CD4-positive, alpha-beta T cell treated with Interleukin-2 at 100 ng/mL for 4 hours (primary cell): ENCODE data around the gene BZW2.
A peak's percentile ranks its signal among the peaks of the same experiment; 100 is the strongest.

ENCODE experiments used
- DNase-seq: peaks from one replicate; pipeline ENCODE4 v3.0.0-alpha.2; 2020; ENCODE audit warnings: low spot score

The BZW2 gene

GRCh38 chr7:16721541-16721940 is 75.6 kb downstream of the BZW2 start:
- DNase-seq, result no peak

- DNase-seq, result no peak
Measured at GRCh38 chr7:16724344-16724743, 78.4 kb downstream of the BZW2 start.

GRCh38 chr7:16726189-16726588 is 80.2 kb downstream of the BZW2 start:
- DNase-seq, result no peak

GRCh38 chr7:16727736-16728135 is 81.8 kb downstream of the BZW2 start:
- DNase-seq, result no peak

DNA sequence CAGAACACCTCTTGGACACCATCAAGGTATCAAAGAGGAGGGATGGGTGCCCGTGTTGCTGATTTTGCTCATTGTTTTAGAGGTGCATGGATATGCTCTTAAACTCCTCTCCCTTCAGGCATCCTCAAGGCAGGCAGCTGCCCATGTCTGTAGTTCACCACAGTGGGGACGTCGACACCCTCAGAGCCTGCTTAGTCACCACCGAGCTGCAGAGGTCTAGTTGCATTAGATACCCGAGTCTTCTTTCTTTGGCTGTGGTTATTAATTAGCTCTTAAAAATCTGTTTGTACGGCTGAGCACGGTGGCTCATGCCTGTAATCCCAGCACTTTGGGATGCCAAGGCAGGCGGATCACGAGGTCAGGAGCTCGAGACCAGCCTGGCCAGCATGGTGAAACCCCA is 82.8 kb downstream of the BZW2 start:
- DNase-seq, result no peak

DNA sequence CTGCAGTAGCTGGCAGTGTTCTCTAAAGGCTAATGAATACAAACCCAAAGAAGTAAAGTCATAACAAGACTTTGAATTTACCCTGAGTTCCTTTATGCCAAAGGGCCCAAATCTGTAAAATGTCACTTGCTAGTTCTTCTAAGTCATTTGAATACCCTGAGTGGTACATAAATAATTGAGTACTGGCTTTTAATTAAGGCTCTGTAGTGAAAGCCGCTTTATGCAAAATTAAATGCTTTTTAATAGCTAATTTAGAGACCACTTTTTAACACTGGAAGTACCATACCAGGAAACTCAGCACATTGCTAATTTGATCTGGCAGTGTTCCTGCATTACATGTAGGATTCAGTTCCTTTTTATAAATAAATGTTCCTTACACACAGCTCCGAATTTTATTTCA is 83.6 kb downstream of the BZW2 start:
- no peak for DNase-seq

DNA sequence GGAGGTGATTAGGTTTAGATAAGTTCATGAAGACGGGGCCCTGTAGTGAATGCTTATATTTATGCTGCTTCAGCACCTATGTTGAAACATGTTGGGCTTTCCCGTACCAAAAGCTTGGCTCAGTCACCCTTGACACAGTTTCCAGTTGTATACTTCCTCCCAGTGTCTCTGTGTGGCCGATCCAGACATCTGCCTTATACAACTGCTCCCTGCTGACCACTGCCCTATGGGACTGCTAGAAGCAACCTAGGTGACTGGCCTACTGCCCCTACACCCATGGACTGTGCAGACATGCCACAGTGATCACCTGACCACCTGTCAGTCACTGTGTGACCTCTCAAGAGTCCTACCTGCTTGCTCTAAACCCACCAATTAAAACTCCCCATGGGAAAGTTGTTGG is 85.0 kb downstream of the BZW2 start:
- DNase-seq, result no peak

- no peak for DNase-seq
Measured at GRCh38 chr7:16732828-16733227, 86.8 kb downstream of the BZW2 start.

GRCh38 chr7:16734148-16734726 is 88.3 kb downstream of the BZW2 start:
- no peak for DNase-seq

GRCh38 chr7:16735020-16735419 is 89.0 kb downstream of the BZW2 start:
- DNase-seq, result no peak

DNA sequence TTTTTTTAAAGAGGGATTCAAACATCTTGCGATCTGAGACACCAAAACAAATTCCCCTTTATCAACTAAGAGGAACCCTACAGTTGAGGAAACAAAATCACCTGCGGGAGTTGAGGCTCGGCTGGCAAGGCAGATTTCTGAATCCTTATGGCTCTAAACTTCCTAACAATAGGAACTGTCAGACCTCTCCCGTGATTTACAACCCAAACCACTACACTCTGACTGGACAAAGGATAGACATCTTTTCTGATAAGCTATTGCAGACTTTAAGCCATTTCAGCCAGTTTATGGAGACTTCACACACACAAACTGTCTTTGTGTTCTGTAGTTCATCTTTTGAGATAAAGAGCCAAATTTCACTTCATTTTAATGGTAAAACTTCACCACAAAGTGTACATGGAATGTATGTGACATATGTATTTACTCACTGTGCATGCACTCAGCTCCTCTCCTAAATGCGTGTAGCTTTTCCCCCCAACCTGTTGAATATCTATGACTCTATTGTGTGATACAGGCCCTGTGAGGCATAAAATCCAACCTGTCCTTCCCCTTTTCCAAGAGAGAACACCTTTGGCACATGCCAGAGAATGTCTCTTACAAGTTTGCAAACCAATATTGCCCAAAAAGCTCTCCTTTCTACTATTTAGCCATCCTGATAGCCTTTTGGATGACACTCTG is 92.2 kb downstream of the BZW2 start:
- DNase-seq, result no peak

GRCh38 chr7:16739863-16740622 is 94.1 kb downstream of the BZW2 start:
- no peak for DNase-seq

DNA sequence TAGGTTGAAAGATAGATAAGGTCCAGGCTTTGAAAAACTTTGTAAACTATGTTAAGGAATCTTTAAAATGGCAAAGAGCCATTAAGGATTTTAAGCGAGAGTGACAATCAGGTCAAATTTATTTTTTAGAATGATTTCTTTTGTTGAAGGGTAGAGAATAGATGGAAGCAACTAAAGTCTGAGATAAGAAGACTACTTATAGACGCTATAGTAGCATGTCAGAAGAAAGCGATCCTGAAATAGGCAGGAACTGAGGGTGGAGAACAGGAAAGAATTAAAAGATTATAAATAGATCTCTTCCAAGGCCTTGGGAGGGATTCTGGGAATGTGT is 94.6 kb downstream of the BZW2 start:
- DNase-seq, result no peak

GRCh38 chr7:16740996-16741395 is 95.0 kb downstream of the BZW2 start:
- DNase-seq, result no peak

GRCh38 chr7:16741676-16742075 is 95.7 kb downstream of the BZW2 start:
- DNase-seq, result no peak

DNA sequence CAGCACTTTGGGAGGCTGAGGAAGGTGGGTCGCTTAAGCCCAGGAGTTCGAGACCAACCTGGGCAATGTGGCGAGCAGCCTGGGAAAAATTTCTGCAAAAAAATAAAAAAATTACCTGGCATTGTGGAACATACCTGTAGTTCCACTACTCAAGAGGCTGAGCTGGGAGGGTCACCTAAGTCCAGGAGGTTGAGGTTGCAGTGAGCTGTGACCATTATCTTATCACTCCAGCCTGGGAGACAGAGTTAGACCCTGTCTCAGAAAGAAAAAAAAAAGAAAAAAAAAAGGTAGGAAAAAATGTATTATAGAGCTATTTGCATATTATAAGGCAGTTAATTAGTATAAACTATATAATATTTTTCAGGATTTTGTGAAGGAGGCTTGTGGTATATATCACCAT is 96.6 kb downstream of the BZW2 start:
- no peak for DNase-seq

DNA sequence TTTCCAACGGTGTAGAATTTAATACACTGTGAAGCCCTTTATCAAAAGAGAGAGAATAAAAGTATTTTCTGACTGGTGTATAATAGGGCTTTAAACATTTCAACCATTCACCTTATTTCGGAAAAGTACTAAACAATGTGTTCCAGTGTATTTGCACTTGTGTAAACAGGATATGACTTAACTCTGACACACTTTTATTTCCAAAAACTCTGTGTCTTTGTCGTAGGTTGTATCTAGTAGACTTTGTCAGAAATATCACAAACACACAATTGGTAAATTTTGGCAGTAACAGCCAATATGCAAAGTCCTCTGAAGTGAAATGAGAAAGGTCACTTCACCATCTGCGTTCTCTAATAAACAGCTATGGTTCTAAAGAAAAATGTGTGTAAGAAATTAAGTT is 97.3 kb downstream of the BZW2 start:
- no peak for DNase-seq

- no peak for DNase-seq
Measured at GRCh38 chr7:16744518-16745250, 98.7 kb downstream of the BZW2 start.

GRCh38 chr7:16745645-16746044 is 99.7 kb downstream of the BZW2 start:
- DNase-seq, result no peak

DNA sequence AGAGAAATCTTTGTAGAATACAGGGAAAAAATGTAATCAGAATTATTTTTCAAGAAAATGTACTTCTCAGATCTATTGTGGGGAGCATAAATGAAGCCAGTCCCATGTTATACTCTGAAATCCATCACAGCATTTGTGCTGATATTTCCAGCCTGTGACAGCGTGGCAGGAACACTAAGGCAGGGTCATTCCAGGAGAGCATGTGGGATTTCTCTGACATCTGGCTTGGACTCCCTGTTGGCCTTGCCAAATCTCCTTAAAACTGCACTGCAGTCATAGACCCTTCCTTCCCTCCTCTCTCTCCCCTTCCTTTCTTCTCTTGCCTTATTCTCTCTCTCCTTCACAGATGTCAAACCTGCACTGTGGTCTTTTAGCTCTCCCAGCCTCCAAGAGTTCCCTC is 101.1 kb downstream of the BZW2 start:
- no peak for DNase-seq

DNA sequence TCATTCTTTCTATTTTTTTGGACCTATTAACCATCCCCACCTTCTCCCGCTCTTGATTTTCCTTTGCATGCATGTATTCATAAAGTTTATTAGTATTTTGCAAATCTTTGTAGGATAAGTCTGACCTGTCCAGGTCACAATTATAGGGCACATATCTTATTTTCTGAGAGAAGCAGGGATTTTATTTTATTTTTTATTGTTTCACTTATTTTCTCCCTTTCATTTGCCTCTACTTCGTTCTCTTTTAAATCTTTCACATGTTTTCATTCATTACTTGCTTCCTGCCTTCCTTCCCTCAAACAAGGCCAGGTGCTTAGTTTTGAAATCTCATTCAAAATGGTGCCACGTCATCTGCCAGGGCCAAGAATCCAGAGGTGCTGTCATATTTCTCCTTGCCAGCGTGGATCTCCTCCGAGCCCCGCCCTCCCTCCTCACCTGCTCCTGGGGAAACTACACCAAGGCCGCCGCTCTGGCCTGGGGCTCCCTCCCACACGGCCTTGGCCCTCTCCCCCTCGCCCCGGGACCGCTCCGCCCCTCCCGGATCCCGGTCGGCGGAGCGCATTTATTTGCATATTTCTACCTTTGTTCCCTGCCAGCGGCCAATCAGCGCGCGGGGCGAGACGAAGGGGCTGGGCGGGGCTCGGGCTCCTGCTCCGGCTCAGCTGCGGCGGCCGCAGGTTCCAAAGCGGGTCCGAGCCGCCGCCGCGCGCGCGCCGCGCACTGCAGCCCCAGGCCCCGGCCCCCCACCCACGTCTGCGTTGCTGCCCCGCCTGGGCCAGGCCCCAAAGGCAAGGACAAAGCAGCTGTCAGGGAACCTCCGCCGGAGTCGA is 107.3 kb downstream of the BZW2 start, which contains the start of gene TSPAN13:
TSPAN13 (plus strand) TSS at position 654 of the 830 bp plus-strand sequence. CDS start 213 bp downstream, outside the sequence.
- peak; percentile 32 for DNase-seq
